ENCODE results near the gene COBL. TPM values are rescaled to one million over a fixed set of nuclear protein-coding genes. Genes with fewer than 3 reads are reported as not detected.

COBL gene
- total and polyA plus RNA-seq, 2 donors (not counting 3 experiments of a cell fraction or from before 2014, with no cell fraction given) = 0.11 TPM; not detected in 1

GRCh38 chr7:51126813-51127617 is 189.6 kb downstream of the COBL start:
- H3K4me3 ChIP-seq (replicated peaks in 1 of 3; ENCODE audit: insufficient read depth in 1 of 3, low read depth in 1 of 3, low read length in 3 of 3) = no peak overlapping the region
- no peaks in the 10 kb centered on the region for H3K79me2 ChIP-seq (ENCODE audit: control insufficient read depth, insufficient read depth, low read length)
- ChIA-PET POLR2A (no interaction called here), CTCF (interaction anchor here (1.0 kb wide), 1 partner anchor 57 kb away, joined by 3 read pairs; no protein-coding TSS in a partner anchor)
- H3K9me3 ChIP-seq (replicated peaks; ENCODE audit: control insufficient read depth, insufficient read depth, low read length) = no peaks in the 10 kb centered on the region
- DNase-seq (ENCODE audit: low read depth, low spot score) (no peak), FAIRE-seq (no peak)
- no peaks in the 10 kb centered on the region for H4K20me1 ChIP-seq (replicated peaks; ENCODE audit: control insufficient read depth, extremely low read depth, insufficient read depth, low read length)
- no peak overlapping the region for H3K27ac ChIP-seq (ENCODE audit: insufficient read depth, low read depth, low read length)
- no peaks in the 10 kb centered on the region for H3K27me3 ChIP-seq (ENCODE audit: control insufficient read depth in 2 of 2, insufficient read depth in 2 of 2, low read length in 2 of 2)
- intact Hi-C loops (cut with micrococcal nuclease) = no loop called here
- dilution Hi-C loops (cut with MboI; ENCODE audit: extremely low pct_ligation_motif_present, low sequenced_read_pairs) = no loop called here
- H2AFZ ChIP-seq (ENCODE audit: low read depth, low read length) = no peak overlapping the region
- H3K36me3 ChIP-seq (ENCODE audit: control insufficient read depth in 2 of 2, extremely low read depth in 1 of 2, insufficient read depth in 2 of 2, low read length in 2 of 2) = no peaks in the 10 kb centered on the region
- H3K4me2 ChIP-seq (ENCODE audit: insufficient read depth, low read length) = no peak overlapping the region
- TF ChIP-seq FOS (IDR thresholded peaks at IDR 0.05; ENCODE audit: borderline replicate concordance, insufficient read depth, low read length) (no peak), JUN (IDR thresholded peaks at IDR 0.05; ENCODE audit: borderline replicate concordance, insufficient read depth, insufficient read length, low read depth) (no peak), GATA2 (IDR thresholded peaks at IDR 0.05; ENCODE audit: insufficient read depth, insufficient read length, low read depth, low read length) (no peak), EZH2 (IDR thresholded peaks at IDR 0.05; ENCODE audit: borderline replicate concordance, low read depth, low read length, severe bottlenecking) (no peak), POLR2AphosphoS5 (IDR thresholded peaks at IDR 0.05; ENCODE audit: insufficient read depth, low read depth, low read length) (no peak), POLR2A (IDR thresholded peaks at IDR 0.05; ENCODE audit: low read depth, low read length) (no peak), MYC (IDR thresholded peaks at IDR 0.05; ENCODE audit: low read depth, low read length) (no peak)
- TF ChIP-seq, protein P1, sequence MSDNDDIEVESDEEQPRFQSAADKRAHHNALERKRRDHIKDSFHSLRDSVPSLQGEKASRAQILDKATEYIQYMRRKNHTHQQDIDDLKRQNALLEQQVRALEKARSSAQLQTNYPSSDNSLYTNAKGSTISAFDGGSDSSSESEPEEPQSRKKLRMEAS (IDR thresholded peaks at IDR 0.05; ENCODE audit: insufficient read depth, insufficient read length) = no peak
- TF ChIP-seq, protein P2, sequence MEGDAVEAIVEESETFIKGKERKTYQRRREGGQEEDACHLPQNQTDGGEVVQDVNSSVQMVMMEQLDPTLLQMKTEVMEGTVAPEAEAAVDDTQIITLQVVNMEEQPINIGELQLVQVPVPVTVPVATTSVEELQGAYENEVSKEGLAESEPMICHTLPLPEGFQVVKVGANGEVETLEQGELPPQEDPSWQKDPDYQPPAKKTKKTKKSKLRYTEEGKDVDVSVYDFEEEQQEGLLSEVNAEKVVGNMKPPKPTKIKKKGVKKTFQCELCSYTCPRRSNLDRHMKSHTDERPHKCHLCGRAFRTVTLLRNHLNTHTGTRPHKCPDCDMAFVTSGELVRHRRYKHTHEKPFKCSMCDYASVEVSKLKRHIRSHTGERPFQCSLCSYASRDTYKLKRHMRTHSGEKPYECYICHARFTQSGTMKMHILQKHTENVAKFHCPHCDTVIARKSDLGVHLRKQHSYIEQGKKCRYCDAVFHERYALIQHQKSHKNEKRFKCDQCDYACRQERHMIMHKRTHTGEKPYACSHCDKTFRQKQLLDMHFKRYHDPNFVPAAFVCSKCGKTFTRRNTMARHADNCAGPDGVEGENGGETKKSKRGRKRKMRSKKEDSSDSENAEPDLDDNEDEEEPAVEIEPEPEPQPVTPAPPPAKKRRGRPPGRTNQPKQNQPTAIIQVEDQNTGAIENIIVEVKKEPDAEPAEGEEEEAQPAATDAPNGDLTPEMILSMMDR (IDR thresholded peaks at IDR 0.05; ENCODE audit: extremely low read depth in 1 of 2, insufficient read depth in 1 of 2, low read depth in 1 of 2, low read length in 2 of 2) = no peak
- peaks cover 5% of the 10 kb centered on the region for H3K4me1 ChIP-seq (ENCODE audit: control insufficient read depth, extremely low read depth, insufficient read depth, low read length)
- H3K9me1 ChIP-seq (replicated peaks; ENCODE audit: control insufficient read depth, extremely low read depth, insufficient read depth, low read length) = no peaks in the 10 kb centered on the region
- BruUV-seq (replicated peaks) = no TSS peak
- H3K9ac ChIP-seq (replicated peaks; ENCODE audit: extremely low read depth, insufficient read depth, low read length) = no peak overlapping the region
